T-helper 9 cell (primary cell): ENCODE data around the gene TMCC1.
"Not testable (repeated sequence)": the region's sequence is repeated elsewhere in the genome, so short reads cannot be mapped to it uniquely, and the experiment has no call there.

Experiments used
- DNase-seq: peaks from one replicate; pipeline ENCODE4 v3.0.0-alpha.2; 2020

TMCC1 gene

DNA sequence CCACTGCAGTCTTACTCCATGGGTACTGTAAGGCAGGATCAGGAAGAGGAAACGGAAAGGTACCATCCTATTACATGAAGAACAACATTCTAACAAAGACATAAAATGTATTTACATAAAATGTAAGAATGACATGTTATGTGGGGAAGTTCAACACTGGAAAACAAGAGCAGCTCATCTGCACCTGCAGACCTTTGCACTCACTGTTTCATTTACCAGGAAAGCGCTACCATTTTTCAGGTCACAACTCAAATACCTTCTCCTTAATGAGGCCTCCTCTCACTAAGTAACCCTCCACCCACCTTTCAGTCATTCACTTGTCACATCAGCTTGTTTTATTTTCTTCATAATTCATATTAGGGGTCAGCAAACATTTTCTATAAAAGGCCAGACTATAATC lies 2.6 kb downstream of the TMCC1 start:
- no peak for DNase-seq

DNA sequence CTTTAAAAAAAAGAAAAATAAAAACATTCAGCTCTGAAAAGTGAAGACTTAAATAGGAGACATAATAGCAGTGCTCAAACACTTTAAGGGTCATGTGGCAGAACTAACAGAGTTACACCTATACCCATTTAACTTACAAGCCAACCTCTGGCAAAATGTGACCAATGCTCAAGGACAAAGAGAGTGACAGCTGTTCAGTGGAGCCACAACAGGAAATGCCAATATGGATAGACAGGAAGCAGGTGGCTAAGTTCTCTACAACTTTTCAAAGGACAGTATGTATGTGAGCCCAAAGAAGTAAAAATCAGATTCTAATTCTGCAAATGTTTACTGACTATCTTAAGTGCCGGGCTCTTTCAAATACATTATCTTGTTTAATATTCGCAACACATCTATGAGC lies 3.4 kb downstream of the TMCC1 start:
- no peak for DNase-seq

DNA sequence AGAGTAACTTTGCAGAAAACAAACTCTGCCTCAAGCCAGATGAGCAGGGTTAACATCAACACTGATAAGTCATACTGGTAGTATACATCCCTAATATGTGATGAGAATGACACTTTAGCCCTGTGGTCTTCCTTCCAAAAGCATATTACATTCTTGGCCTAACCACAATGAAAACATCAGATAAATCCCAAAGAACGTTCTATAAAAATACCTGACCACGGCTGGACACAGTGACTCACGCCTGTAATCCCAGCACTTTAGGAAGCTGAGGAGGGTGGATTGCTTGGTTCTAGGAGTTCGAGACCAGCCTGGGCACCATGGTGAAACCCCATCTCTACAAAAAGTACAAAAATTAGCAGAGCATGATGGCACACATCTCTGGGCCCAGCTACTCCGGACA lies 4.7 kb downstream of the TMCC1 start:
- no peak for DNase-seq

DNA sequence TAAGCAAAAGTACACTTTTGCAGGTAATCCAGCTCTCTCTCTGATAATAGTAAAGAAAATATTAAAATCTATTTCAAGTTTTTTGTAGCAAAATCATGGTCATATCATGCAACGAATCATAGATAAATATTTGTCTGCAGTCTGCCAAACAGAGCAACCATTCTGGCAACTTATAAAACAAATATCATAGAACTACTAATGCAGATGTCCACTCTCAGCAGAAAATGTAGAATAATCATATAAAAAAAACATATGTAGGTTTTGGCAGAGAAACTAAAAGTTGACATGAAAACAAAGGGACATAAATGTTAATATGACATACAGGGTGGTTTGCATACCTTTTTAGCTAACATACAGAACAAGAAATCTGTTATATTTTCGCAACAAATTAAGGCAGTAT lies 12.2 kb downstream of the TMCC1 start:
- no peak for DNase-seq

DNA sequence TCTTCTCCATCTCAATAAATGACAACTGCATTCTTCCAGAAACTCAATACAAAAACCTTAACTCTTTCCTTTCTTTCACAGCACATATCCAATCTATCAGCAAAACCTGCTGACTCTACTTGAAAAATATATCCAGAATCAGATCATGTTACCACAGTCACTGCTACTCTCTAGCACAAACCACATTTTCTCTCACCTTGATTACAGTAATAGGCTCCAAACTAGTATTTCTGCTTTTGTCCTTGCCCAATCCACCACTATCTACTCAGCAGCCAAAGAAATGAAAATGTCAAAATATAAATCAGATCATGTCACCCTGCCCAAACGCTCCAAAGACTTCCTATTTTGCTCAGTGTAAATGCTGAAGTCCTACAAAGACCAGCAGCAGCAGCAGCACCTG lies 15.2 kb downstream of the TMCC1 start:
- DNase-seq = no peak

DNA sequence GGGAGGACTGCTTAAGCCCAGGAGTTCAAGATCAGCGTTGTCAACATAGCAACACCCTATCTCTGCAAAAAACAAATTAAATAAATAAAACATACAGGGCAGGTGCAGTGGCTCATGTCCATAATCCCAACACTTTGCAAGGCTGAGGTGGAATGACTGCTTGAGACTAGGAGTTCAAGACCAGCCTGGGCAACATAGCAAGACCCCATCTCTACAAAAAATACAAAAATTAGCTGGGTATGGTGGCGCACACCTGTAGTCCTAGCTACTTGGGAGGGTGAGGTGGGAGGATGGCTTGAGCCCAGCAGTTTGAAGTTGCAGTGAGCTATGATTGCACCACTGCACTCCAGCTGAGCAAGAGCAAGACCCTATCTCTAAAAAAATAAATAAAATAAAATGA lies 19.0 kb downstream of the TMCC1 start:
- not testable (repeated sequence) for DNase-seq

DNA sequence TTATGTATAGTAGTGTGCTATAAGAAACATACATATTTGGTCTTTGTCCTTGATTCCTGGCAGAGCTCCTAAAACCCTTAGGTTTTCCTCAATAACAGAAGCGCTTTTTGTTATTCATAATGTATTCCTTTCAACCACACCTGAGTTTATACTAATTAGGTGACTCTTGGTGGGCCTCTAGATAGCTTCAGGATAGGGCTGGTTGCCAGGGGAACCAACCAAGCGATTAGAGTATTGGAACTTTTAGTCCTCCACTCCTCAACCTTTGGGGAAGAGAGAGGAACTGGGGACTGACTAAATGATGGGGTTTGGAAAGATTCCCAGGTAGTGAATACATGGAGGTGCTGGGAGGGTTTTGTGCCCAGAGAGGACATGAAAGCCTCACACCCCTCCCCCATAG lies 24.6 kb downstream of the TMCC1 start:
- no peak for DNase-seq

DNA sequence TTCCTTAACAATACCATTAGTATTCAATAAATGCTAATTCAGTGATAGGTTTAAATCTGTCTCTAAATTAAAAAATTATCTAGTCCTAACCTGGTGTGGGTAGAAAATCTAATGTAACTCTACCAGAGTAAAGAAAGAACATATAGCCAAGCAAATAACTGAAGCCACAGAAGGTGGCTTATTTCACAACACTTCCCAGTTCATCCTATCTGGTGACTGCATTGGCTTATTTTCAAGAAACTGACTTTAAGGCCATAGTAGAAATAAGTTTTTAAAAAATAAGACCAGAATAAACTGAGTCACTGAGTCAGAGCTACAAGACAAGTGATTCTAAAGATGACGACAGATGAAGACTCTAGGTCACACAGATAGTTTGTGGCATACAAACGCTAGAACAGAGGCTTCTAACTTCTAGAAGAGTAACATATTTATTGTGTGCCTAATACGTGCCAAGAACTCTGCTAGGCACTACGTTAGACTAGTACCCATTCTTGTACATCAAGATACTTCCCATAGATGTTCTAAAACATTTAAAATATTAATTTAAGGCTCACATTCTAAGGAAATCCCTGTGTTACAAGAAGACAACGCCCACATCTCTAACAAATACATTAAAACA lies 25.9 kb downstream of the TMCC1 start:
- DNase-seq = no peak

DNA sequence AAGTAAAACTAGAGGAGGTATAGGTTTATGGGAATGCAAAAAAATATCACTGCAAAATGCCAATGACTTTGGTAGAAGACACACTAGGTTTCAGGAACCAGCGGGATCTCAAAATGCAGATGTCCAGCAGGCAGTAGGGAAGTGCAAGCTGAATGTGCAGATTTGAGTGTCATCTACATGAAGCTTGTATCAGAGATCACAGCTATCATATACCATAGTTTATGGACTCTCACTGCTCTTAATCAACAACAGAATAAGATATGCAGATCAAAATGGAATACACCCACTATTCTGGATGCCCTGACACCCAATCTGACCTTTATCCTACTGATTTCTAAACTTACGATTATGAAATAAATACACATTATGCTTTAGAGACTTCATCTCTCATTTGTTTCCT lies 27.7 kb downstream of the TMCC1 start:
- no peak for DNase-seq

DNA sequence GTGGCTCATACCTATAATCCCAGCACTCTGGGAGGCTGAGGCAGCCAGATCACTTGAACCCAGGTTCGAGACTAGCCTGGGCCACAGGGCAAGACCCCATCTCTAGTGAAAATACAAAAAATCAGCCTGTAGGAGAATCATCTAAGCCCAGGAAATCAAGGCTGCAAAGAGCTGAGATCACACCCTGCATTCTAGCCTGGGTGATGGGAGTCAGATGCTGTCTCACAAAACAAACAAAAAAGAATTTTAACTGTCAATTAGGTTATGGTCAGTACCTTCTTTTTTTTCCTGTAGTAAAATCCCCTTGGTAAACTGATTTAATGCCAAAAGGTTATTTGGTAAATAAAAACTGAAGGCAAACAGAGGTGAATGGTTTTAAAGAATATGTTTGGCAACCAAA lies 29.0 kb downstream of the TMCC1 start:
- DNase-seq = no peak

DNA sequence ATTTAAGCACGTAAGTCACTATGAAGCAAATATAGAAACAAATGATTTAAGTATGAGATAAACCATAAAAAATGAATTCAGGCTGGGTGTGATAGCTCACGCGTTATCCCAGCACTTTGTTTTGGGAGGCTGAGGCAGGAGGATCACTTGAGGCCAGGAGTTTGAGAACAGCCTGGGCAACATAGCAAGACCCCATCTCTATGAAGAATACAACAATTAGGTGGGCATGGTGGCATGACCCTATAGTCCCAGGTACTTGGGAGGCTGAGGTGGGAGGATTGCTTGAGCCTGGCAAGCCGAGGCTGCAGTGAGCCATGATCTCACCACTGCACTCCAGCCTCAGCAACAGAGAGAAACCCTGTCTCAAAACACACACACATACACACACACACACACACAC lies 34.2 kb downstream of the TMCC1 start:
- no peak for DNase-seq

DNA sequence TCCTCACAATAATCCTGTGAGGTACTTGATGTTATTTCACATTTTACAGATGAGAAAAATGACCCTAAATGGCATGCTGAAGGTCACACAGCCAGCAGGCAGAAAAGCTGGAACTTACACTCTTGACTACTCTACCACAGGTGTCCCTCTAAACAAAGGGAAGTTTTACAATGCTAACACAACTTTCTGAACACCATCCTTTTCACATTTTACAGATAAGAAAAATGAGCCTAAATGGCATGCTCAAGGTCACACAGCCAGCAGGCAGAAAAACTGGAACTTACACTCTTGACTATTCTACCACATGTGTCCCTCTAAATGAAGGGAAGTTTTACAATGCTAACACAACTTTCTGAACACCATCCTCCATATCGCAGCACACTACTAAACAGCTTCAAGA lies 35.6 kb downstream of the TMCC1 start:
- no peak for DNase-seq

DNA sequence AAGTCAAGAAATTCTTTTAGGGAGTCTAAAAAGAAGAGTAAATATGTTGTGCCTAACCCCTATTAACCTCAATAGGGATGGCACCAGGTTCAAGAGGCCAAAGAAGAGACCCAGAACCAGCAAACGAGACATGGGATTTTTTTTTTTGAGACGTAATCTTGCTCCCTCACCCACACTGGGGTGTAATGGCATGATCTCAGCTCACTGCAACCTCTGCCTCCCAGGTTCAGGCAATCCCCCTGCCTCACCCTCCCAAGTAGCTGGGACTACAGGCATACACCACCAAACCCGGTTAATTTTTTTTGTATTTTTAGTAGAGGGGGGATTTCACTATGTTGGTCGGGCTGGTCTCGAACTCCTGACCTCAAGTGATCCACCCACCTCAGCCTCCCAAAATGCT lies 36.7 kb downstream of the TMCC1 start:
- DNase-seq = not testable (repeated sequence)

DNA sequence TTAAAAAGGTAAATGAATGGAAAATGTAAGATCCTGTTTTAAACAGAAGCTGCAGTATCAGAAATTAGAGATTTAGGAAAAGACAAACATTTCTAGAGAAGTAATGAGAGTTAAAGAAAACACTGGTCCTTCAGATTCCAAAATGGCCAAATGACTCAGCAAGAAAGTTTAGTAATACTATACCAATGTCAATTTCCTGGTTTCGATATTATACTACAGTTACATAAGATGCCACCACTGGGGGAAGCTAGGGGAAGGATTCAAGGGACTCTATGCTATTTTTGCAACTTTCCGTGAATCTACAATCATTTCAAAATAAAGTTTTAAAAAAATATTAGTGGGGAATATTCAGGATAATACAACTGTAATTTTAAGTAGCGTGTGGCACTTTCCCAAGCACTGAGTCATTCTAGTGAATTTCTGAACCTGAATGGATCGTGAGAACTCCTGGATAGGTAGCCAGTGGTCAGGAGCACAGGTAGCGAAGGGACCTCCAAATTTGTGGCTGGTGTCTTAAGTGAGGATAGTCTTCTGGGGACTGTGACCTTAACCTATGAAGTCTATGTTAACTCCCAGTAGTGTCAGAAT lies 37.6 kb downstream of the TMCC1 start:
- no peak for DNase-seq

DNA sequence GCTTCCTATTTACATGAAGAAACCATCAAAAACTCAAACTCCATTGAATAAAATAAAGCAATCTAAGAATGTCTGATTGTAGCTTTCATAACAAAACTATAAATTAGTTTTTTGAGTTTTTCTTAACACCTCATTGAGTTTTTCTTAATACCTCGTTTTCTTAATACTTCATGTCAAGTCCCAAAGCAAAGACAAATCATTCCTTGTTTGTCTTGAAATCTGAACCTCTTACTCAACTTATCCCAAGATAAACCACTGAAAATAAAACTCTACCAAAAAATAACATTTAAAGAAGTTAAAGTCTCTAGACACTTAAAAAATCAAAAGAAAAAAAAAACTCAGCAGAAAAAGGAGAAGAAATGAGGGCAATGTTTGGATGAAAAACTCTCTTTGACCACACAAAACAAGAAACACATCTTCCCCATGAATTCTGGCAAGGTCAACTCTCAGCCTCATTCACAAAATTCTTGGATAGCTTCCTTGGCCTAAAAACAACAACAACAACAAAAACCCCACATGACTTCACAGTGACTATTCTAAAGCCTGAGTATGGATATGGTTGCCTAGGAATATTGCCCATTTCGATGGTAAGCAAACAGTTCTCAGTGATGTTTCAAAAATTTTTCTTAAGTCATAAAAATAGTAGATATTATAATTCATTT lies 38.2 kb downstream of the TMCC1 start:
- DNase-seq = no peak

DNA sequence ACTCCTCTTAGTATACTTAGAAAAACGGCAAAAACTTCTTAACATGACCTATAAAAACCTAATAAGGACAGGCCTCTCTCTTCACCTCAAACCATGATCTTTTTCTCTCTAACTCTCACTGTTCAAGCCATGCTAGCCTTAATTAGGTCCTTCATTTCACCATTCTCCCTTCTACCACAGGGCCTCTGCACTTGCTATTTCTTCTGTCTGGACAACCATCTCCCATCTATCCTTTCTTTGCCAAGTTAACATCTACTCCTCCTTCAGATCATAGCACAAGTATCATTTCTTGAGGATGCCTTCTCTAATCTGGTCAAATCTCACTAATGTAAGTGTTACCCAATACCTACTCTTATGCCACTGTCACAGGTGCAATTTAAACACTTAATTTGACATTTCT lies 39.1 kb downstream of the TMCC1 start:
- DNase-seq = no peak

DNA sequence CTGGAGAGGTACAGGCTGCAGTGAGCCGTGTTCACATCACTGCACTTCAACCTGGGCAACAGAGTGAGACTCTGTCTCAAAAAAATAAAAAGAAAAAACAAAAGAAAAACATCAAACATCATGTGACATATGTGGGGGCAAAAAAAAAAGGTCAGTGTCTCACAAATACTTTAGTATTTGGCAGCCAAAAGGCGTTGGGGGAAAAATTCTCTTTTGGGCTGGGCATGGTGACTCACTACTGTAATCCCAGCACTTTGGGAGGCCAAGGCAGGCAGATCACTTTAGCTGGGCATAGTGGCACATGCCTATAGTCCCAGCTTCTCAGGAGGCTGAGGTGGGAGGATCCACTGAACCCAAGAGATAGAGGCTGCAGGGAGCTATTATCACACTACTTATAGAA lies 47.6 kb downstream of the TMCC1 start:
- DNase-seq = no peak

DNA sequence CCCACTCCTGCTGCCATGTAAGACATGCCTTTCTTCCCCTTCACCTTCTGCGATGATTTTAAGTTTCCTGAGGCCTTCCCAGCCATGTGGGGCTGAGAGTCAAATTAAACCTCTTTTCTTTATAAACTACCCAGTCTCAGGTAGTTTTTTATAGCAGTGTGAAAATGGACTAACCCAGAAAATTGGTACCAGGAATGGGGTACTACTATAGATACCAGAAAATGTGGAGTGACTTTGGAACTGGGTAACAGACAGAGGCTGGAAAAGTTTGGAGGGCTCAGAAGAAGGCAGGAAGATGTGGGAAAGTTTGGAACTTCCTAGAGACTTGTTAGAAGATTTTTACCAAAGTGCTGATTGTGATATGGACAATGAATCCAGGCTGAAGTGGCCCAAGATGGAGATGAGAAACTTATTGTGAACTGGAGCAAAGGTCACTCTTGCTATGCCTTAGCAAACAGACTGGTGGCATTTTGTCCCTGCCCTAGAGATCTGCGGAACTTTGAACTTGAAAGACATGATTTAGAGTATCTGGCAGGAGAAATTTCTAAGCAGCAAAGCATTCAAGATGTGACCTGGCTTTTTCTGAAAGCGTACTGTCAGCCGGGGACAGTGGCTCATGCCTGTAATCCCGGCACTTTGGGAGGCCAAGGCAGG lies 52.7 kb downstream of the TMCC1 start:
- no peak for DNase-seq

DNA sequence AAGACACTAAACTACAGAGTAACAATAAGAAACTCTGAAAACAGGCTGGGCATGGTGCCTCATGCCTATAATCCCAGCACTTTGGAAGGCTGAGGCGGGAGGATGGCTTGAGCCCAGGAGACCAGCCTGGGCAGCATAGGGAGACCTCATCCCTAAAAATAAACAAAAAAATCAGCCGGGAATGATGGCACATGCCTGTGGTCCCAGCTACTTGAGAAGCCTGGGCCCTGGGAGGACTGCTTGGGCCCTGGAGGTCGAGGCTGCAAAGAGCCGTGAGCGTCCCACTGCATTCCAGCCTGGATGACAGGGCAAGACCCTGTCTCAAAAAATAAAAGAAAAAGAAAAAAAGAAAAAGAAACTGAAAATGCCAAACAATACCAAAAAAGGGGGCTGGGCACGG lies 55.4 kb downstream of the TMCC1 start:
- DNase-seq = no peak

DNA sequence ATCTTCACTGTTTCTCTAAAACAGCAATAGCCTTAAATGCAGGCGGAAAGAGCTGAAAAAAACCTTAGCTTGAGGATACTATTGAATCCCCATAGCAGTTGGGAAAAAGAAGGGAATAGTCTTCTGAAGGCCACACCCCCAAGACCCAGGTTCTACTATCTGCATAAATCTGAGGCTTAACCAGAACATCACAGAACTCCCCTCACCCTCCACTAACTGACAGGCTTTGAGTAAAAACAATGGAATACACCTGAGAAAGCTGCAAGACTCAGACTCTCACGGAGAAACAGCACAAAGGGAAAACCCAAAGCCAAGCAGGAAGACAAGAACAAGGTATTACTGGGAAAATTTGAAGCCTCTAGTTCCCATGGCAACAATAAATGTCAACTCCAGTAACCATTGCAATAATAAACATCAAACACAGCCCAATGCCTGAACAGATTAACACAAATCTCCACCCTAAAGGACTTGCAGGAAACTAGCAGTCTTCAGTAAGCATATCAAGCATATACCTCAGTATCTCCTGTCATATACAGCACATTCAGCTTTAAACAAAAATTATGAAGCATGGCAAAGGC lies 56.4 kb downstream of the TMCC1 start:
- no peak for DNase-seq

DNA sequence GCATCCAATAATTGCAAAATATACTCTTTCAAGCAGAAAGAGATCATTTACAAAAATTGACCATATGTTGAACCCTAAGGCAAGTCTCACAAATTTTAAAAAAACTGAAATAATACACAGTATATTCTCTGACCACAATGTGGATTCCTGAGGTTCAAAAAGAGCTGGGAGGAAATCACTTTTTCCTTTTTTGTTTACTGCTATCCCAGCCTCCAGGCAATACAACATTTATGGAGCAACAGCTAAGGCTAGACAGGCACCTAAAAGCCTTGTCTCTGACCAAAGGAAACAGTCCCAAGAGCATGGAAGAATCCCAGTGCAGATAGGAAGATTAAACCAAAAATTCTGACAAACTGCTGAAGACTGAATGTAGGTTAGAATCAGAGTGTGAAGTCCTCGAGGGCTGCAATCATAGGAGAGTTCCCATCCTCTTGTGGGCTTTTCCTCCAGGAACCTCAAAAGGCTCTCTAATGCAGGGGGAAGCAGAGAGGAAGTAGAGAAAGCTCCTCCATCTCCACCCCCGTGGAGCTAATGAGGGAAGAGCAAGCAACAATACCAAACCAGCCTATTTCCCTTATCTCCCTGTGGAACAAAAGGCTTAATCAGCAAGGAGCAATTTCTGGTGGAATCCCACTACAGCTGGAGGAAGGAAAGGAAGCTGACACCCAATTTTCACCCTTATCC lies 57.0 kb downstream of the TMCC1 start:
- DNase-seq = no peak

DNA sequence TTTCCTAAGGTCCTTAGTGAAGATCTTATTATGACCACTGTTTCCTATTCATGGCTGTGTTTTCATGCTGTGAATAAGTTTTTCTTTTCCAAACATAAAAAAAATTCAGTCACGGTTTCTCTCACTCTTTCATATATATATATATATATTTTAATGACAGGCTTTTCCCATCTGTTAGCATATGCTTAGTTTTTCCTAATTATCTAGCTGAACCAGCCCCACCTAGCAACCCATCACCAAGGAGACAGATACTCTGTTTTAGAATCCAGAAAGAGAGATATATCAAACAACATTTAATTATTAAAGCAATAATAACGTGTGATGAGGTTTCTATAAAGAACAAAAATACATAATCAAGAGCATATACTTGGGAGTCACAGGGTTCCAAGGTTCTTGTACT lies 58.3 kb downstream of the TMCC1 start:
- no peak for DNase-seq

DNA sequence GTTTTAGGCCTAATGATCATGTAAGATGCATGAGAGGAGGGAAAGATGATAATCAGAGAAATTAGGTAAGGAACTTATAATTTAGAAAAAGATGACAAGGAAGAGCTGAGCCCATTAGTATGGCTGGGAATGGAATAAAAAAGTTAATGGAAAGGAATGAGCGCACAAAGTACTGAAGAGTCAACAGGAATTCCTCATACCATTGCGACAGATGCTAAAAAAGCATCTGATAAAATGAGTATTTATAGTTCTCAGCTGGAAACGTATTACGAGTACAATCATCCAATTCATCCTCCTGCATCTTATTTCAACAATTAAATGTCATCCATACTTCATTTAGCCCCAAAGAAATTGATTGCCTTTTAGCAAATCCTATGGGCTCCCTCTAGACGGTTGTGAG lies 58.9 kb downstream of the TMCC1 start:
- no peak for DNase-seq
